ENCODE results near the gene MGAT4B.

DNA sequence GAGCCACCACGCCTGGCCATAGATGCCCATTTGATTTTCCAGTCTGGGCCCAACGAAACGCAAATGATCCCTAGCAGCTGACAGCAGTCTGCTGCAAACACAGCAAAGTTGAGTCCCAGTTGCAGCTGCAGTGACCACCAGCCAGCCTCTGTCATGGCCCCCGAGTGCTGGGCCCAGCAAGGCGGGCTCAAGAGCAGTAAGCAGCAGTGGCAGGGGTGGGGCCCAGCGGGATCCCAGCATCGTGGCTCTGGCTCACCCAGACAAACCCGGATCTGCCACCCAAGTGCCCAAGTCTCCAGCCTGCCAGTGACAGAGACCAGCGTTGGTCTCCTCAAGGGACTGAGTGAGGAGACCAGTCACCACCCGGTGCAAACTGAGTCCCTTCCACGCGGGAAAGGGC is 19.8 kb downstream of the MGAT4B start:
- TF ChIP-seq, protein P1, sequence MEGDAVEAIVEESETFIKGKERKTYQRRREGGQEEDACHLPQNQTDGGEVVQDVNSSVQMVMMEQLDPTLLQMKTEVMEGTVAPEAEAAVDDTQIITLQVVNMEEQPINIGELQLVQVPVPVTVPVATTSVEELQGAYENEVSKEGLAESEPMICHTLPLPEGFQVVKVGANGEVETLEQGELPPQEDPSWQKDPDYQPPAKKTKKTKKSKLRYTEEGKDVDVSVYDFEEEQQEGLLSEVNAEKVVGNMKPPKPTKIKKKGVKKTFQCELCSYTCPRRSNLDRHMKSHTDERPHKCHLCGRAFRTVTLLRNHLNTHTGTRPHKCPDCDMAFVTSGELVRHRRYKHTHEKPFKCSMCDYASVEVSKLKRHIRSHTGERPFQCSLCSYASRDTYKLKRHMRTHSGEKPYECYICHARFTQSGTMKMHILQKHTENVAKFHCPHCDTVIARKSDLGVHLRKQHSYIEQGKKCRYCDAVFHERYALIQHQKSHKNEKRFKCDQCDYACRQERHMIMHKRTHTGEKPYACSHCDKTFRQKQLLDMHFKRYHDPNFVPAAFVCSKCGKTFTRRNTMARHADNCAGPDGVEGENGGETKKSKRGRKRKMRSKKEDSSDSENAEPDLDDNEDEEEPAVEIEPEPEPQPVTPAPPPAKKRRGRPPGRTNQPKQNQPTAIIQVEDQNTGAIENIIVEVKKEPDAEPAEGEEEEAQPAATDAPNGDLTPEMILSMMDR (IDR thresholded peaks at IDR 0.05) = no peak
- no peak for TF ChIP-seq EP300 (IDR thresholded peaks at IDR 0.05)

All from tibial nerve (tissue), 4 donors.